Stimulated activated naive B cell treated with anti-CD40 and anti-IgM and Interleukin-4, amounts not matched to agents 10 μg/mL and 1 μg/mL and 100 μg/mL, for 72 hours (primary cell): ENCODE measurements around the gene ERCC6L2.

Source experiments
- ATAC-seq, 2 donors: fragments of 150-1000 bp; cut with Tn5 transposase; replicated peaks; 2 replicates each; pipeline ENCODE4 v1.10.0; 2021; ENCODE audit warnings: moderate library complexity in 1 of 2
- DNase-seq: peaks from one replicate; pipeline ENCODE4 v3.0.0; 2021
- H3K27ac Mint-ChIP-seq: one replicate; pipeline ENCODE4 v1.8.0; 2022; ENCODE audit warnings: mild to moderate bottlenecking, mixed read lengths
- H3K27me3 Mint-ChIP-seq, 2 donors: one replicate each; pipeline ENCODE4 v1.8.0; 2022; ENCODE audit warnings: mixed read lengths in 2 of 2
- H3K36me3 Mint-ChIP-seq, 2 donors: one replicate each; pipeline ENCODE4 v1.8.0; 2022; ENCODE audit warnings: mixed read lengths in 2 of 2, mild to moderate bottlenecking in 1 of 2
- H3K4me1 Mint-ChIP-seq, 2 donors: one replicate each; pipeline ENCODE4 v1.8.0; 2022; ENCODE audit warnings: mixed read lengths in 2 of 2, mild to moderate bottlenecking in 1 of 2
- H3K4me3 Mint-ChIP-seq, 2 donors: one replicate each; pipeline ENCODE4 v1.8.0; 2022; ENCODE audit warnings: mild to moderate bottlenecking in 2 of 2, mixed read lengths in 2 of 2, moderate library complexity in 1 of 2
- H3K9me3 Mint-ChIP-seq, 2 donors: one replicate each; pipeline ENCODE4 v1.8.0; 2022; ENCODE audit warnings: mixed read lengths in 2 of 2, mild to moderate bottlenecking in 1 of 2

The ERCC6L2 gene, protein sequence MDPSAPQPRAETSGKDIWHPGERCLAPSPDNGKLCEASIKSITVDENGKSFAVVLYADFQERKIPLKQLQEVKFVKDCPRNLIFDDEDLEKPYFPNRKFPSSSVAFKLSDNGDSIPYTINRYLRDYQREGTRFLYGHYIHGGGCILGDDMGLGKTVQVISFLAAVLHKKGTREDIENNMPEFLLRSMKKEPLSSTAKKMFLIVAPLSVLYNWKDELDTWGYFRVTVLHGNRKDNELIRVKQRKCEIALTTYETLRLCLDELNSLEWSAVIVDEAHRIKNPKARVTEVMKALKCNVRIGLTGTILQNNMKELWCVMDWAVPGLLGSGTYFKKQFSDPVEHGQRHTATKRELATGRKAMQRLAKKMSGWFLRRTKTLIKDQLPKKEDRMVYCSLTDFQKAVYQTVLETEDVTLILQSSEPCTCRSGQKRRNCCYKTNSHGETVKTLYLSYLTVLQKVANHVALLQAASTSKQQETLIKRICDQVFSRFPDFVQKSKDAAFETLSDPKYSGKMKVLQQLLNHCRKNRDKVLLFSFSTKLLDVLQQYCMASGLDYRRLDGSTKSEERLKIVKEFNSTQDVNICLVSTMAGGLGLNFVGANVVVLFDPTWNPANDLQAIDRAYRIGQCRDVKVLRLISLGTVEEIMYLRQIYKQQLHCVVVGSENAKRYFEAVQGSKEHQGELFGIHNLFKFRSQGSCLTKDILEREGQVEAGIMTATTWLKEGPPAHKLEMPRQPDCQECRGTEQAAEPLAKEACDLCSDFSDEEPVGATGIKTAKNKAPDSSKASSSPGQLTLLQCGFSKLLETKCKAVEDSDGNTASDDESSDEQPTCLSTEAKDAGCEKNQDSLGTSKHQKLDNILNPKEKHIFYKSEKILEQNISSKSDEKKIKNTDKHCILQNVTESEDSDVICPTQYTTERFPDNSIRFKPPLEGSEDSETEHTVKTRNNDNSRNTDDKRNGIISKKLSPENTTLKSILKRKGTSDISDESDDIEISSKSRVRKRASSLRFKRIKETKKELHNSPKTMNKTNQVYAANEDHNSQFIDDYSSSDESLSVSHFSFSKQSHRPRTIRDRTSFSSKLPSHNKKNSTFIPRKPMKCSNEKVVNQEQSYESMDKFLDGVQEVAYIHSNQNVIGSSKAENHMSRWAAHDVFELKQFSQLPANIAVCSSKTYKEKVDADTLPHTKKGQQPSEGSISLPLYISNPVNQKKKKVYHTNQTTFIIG (N-terminal part only)

DNA sequence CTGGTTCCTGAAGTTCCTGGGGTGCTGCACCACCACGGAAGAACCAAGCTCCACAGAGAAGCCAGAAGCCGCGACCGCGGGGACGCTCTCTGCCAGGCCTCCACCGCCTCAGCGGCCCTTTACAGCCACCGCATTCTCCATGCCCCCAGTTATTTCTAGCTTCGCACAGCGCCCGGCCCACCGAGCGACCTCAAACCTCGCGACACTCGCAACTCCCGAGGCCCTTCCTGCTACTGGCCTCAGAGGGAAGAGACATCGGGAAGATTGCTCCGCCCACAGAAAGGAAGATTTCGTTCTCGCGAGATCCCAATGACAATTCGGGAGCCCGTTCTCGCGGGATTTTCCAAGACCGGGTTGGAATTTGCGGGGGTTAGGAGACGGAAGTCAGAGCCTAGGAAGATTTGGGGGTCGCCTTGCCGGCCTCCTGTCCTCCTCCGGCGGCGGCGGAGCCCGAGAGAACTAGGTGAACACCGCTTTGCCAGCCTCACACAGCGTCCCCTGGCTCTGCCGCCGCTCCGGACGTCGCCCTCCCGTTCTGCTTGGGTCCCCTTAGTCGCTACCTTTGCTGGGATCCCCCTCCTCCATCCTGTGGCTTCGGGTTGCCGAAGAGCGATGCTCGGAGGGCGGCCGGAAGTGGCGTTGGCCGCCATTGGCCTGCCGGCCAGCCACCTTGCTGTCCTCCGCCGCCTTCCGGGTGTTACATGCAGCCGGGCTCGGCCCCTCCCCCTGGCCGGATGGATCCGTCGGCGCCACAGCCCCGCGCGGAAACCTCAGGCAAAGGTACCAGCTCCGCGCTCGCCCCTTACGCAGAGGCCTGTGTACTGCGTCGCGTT, at the start of gene ERCC6L2:
Gene ERCC6L2, plus strand, starts transcription at position 387 of the 833 bp plus-strand sequence. Its CDS starts 348 bp downstream, at position 735.
- Mint-ChIP-seq H3K4me3 (no peak within 1 kb of the TSS), H3K9me3 (no peaks in the 10 kb centered on the region), H3K4me1 (peaks cover 15 to 17% of the 10 kb centered on the region in 2 donors), H3K27me3 (no peaks in the 10 kb centered on the region), H3K27ac (no peak within 1 kb of the TSS), H3K36me3 (peaks cover 29 to 45% of the 10 kb centered on the region in 2 donors)
- peak; percentile 90 to 91 for ATAC-seq
- peak; percentile 95 for DNase-seq

GRCh38 chr9:95826183-95826838, 49.2 kb upstream of the ERCC6L2 start:
- Mint-ChIP-seq H3K4me3 (no peak overlapping the region), H3K27me3 (no peaks in the 10 kb centered on the region), H3K9me3 (no peaks in the 10 kb centered on the region), H3K27ac (no peak overlapping the region), H3K4me1 (peaks cover 38 to 47% of the 10 kb centered on the region in 2 donors), H3K36me3 (peaks cover 5 to 8% of the 10 kb centered on the region in 2 donors)
- peak; percentile 32 to 42 for ATAC-seq
- no peak for DNase-seq

DNA sequence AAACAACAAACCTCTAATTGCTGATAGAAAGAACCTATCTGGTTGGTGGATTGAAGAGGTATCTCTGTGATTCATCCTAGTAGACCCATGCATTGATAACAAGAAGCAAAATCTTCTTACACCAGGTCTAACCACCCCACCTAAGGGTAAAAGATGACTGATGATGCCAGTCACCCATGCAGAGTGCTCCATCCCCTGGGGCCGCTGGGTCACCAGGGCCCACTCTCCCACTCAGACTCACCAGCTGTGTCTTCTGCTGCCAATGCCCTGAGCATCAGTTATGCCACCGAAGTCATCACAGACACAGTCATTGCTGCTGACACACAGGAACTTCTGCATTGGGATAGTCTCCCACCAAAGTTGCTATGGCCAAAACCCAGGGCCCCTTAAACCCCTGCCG, 44.7 kb upstream of the ERCC6L2 start:
- Mint-ChIP-seq H3K4me1 (peaks cover 16 to 20% of the 10 kb centered on the region in 2 donors), H3K36me3 (peaks cover 6 to 17% of the 10 kb centered on the region in 2 donors), H3K4me3 (no peak overlapping the region), H3K9me3 (no peaks in the 10 kb centered on the region), H3K27ac (no peak overlapping the region), H3K27me3 (no peaks in the 10 kb centered on the region)
- ATAC-seq (peak; percentile 68 to 85), DNase-seq (peak; percentile 24)

- peaks cover 5 to 14% of the 10 kb centered on the region in 2 donors for H3K4me1 Mint-ChIP-seq
- no peaks in the 10 kb centered on the region for H3K9me3 Mint-ChIP-seq
- H3K27me3 Mint-ChIP-seq = no peaks in the 10 kb centered on the region
- ATAC-seq (no peak), DNase-seq (no peak)
- no peak overlapping the region for H3K4me3 Mint-ChIP-seq
- H3K36me3 Mint-ChIP-seq = peaks cover 6 to 17% of the 10 kb centered on the region in 2 donors
- peak overlapping the region; percentile 2 for H3K27ac Mint-ChIP-seq
Measured at GRCh38 chr9:95831810-95832209, 43.7 kb upstream of the ERCC6L2 start.

DNA sequence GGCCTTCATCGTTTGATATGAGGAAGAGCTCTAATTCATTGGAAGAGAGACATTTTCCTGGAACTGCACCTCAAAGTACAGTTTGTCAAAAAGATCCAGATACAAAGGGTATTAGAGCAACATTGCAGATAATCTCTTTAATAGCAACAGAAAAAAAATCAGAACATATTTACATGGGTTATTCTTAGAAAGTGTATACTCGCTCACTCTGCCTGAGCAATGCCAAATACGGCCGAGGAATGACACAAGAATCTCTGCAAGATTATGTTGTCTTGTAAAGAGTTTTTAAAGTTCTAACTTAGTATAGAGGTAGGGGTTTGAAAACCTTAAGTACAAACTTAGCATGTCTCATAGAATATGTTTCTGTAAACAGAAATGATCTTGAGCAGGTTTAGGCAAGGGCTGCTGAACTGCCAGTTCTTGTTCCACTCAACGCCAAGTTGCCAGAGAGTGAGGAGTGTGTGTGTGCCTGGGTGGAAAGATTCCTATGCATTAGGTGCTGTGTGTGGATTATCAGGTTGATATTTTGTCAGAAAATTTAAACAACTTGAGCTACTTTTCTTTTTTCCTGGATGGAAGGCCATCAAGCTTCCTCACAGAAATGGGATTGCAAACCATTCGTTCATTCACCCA, 41.8 kb upstream of the ERCC6L2 start:
- no peak overlapping the region for H3K27ac Mint-ChIP-seq
- no peaks in the 10 kb centered on the region for H3K9me3 Mint-ChIP-seq
- H3K27me3 Mint-ChIP-seq = no peaks in the 10 kb centered on the region
- DNase-seq (no peak), ATAC-seq (no peak)
- peaks cover 0 to 7% of the 10 kb centered on the region in 2 donors for H3K4me1 Mint-ChIP-seq
- peaks cover 7 to 25% of the 10 kb centered on the region in 2 donors for H3K36me3 Mint-ChIP-seq
- H3K4me3 Mint-ChIP-seq = no peak overlapping the region

DNA sequence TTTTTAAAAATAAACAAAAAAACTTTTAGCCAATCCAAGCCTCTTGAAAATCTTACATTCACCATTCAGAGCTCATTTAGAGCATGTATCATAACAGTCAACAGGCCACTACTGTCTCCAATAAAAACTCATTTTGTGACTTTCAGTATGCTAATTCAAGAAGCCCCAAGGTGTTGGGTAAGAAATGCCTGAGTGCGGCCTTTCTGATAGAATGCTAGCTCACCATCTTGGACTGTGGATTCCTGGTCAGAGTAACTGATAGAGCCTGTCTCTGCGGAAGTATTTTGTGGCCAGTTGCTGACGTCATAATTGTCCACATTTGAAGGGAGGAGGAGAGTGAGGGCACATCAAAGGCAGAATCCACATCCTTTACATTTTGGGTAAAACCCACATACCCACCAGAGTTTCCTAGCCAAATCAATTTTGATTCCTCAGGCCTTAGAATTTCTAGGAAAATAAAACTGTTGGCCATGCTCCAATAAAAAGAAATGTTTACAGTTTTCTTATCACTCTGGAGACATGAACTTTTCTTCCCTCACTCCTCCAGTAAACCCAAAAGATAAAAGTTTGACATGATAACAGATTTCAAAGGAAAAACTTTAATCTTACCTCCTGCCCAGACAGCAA, 41.1 kb upstream of the ERCC6L2 start:
- H3K27me3 Mint-ChIP-seq = no peaks in the 10 kb centered on the region
- H3K27ac Mint-ChIP-seq = no peak overlapping the region
- H3K9me3 Mint-ChIP-seq = no peaks in the 10 kb centered on the region
- peaks cover 7 to 25% of the 10 kb centered on the region in 2 donors for H3K36me3 Mint-ChIP-seq
- no peak overlapping the region for H3K4me3 Mint-ChIP-seq
- no peak for DNase-seq
- H3K4me1 Mint-ChIP-seq = peaks cover 0 to 7% of the 10 kb centered on the region in 2 donors
- ATAC-seq = no peak

DNA sequence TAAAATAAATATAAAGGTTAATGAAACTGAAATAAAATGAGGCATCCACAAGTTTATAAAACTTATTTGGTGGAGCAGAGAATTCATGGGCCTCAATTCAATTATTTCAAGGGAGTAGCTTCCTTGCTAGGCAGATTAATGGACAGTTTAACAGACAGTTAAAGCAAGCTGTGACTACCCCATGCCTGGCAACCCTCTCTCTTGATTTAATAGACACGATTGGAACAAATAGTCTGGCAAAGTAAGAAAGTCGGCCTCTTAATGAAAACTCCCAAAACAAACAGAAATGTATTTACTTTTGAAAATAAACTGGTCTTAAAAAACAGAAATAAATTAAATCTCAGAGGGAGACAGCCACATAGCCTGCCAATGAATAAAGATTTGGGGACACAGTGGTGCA, 40.1 kb upstream of the ERCC6L2 start:
- H3K36me3 Mint-ChIP-seq = peaks cover 3 to 20% of the 10 kb centered on the region in 2 donors
- H3K27me3 Mint-ChIP-seq = no peaks in the 10 kb centered on the region
- DNase-seq (no peak), ATAC-seq (no peak)
- peaks cover 0 to 5% of the 10 kb centered on the region in 2 donors for H3K4me1 Mint-ChIP-seq
- H3K9me3 Mint-ChIP-seq = no peaks in the 10 kb centered on the region
- no peak overlapping the region for H3K27ac Mint-ChIP-seq
- H3K4me3 Mint-ChIP-seq = no peak overlapping the region

DNA sequence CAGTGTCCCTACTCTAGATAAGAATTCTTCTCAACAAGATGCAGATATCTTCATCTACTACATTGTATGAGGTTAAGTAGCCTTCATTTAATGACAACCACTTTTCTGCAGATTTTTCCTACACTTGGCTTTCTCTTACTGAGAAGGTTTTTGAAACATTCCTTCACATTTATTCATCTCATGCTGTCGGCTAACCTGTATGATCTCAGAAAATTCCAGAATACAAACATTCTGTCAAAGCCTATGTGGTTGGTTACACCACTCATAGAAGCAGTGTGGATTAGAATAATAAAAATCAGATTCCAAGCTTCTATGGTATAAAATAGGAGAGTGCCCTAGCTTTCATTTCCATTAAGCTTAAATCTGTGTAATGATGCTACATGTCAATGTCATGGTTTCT, 39.4 kb upstream of the ERCC6L2 start:
- H3K27me3 Mint-ChIP-seq = no peaks in the 10 kb centered on the region
- DNase-seq (no peak), ATAC-seq (no peak)
- peaks cover 3 to 20% of the 10 kb centered on the region in 2 donors for H3K36me3 Mint-ChIP-seq
- peaks cover 0 to 3% of the 10 kb centered on the region in 2 donors for H3K4me1 Mint-ChIP-seq
- H3K27ac Mint-ChIP-seq = no peak overlapping the region
- no peaks in the 10 kb centered on the region for H3K9me3 Mint-ChIP-seq
- no peak overlapping the region for H3K4me3 Mint-ChIP-seq

- Mint-ChIP-seq H3K27me3 (no peaks in the 10 kb centered on the region), H3K27ac (no peak overlapping the region)
- no peak for DNase-seq
Measured at GRCh38 chr9:95839012-95839411, 36.5 kb upstream of the ERCC6L2 start.

GRCh38 chr9:95840074-95840473, 35.4 kb upstream of the ERCC6L2 start:
- Mint-ChIP-seq H3K27me3 (no peaks in the 10 kb centered on the region), H3K36me3 (peaks cover 5 to 15% of the 10 kb centered on the region in 2 donors), H3K9me3 (peaks cover 0 to 1% of the 10 kb centered on the region in 2 donors), H3K4me3 (no peak overlapping the region), H3K27ac (no peak overlapping the region), H3K4me1 (no peaks in the 10 kb centered on the region)
- DNase-seq (no peak), ATAC-seq (no peak)

More at GRCh38 chr9:95839012-95839411, 36.5 kb upstream of the ERCC6L2 start:
- H3K36me3 Mint-ChIP-seq = peaks cover 5 to 18% of the 10 kb centered on the region in 2 donors
- peaks cover 0 to 1% of the 10 kb centered on the region in 2 donors for H3K9me3 Mint-ChIP-seq
- H3K4me1 Mint-ChIP-seq = no peaks in the 10 kb centered on the region
- H3K4me3 Mint-ChIP-seq = no peak overlapping the region
- ATAC-seq = no peak

DNA sequence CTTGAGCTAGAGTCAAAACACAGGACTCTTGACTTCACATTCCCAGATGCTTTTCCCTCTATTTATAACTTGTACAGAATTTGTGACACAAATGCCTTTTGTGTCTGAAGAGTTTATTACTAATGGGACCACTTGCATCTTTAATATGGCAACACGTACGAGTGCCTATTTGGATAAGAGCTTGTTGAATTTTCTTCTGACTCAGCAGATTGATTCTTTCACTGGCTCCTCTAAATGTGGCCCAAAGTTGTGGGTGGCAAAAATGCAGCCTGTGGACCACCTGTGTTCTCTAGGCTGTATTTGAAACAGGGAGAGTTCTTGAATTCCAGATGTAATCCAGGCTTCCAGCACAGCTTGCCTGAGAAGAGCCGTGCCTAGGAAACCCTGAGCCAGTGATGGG, 34.1 kb upstream of the ERCC6L2 start:
- Mint-ChIP-seq H3K9me3 (peaks cover 0 to 1% of the 10 kb centered on the region in 2 donors), H3K36me3 (peaks cover 5 to 15% of the 10 kb centered on the region in 2 donors), H3K4me1 (no peaks in the 10 kb centered on the region), H3K27me3 (no peaks in the 10 kb centered on the region), H3K4me3 (no peak overlapping the region), H3K27ac (no peak overlapping the region)
- ATAC-seq = no peak
- DNase-seq = no peak

GRCh38 chr9:95845751-95846150, 29.7 kb upstream of the ERCC6L2 start:
- peaks cover 19 to 34% of the 10 kb centered on the region in 2 donors for H3K36me3 Mint-ChIP-seq
- H3K4me3 Mint-ChIP-seq = no peak overlapping the region
- no peaks in the 10 kb centered on the region for H3K27me3 Mint-ChIP-seq
- peaks cover 0 to 4% of the 10 kb centered on the region in 2 donors for H3K9me3 Mint-ChIP-seq
- DNase-seq = no peak
- H3K27ac Mint-ChIP-seq = no peak overlapping the region
- H3K4me1 Mint-ChIP-seq = peaks cover 3 to 8% of the 10 kb centered on the region in 2 donors
- ATAC-seq = no peak
